Measurements from ENCODE around the gene CCBE1. TPM values are rescaled to one million over a fixed set of nuclear protein-coding genes. Genes with fewer than 3 reads are reported as not detected.

CCBE1 gene
- polyA plus RNA-seq, 2 of the 4 experiments (the other 2 are of a cell fraction) = 3.0 to 9.9 TPM

DNA sequence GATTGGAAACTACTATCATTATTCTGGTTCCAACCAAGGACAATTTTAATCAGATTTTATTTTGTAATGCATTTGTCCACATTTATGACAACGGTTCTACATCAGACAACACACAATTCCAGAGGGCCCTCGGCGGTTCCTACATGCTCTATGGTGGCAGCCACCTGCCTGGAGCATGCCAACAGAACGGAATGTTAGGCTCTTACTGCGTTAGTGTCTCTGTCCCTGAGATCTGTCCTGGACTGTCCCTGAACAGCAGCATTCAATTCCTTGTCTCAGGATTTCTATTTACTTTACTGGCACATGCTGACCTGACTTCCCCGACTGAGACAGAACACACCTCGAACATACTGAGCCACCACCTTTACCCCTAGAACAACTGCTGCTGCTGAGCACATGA, 117.7 kb downstream of the CCBE1 start (continued):
- TF ChIP-seq, protein P1, sequence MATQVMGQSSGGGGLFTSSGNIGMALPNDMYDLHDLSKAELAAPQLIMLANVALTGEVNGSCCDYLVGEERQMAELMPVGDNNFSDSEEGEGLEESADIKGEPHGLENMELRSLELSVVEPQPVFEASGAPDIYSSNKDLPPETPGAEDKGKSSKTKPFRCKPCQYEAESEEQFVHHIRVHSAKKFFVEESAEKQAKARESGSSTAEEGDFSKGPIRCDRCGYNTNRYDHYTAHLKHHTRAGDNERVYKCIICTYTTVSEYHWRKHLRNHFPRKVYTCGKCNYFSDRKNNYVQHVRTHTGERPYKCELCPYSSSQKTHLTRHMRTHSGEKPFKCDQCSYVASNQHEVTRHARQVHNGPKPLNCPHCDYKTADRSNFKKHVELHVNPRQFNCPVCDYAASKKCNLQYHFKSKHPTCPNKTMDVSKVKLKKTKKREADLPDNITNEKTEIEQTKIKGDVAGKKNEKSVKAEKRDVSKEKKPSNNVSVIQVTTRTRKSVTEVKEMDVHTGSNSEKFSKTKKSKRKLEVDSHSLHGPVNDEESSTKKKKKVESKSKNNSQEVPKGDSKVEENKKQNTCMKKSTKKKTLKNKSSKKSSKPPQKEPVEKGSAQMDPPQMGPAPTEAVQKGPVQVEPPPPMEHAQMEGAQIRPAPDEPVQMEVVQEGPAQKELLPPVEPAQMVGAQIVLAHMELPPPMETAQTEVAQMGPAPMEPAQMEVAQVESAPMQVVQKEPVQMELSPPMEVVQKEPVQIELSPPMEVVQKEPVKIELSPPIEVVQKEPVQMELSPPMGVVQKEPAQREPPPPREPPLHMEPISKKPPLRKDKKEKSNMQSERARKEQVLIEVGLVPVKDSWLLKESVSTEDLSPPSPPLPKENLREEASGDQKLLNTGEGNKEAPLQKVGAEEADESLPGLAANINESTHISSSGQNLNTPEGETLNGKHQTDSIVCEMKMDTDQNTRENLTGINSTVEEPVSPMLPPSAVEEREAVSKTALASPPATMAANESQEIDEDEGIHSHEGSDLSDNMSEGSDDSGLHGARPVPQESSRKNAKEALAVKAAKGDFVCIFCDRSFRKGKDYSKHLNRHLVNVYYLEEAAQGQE (IDR thresholded peaks at IDR 0.05) = no peak
- no peak for TF ChIP-seq ZNF302 (CRISPR knock-in tag; IDR thresholded peaks at IDR 0.05)
- no peak for TF ChIP-seq MYC (IDR thresholded peaks at IDR 0.05; ENCODE audit: borderline replicate concordance, low read length)

- H3K4me1 ChIP-seq = no peaks in the 10 kb centered on the region
- H3K4me2 ChIP-seq = no peak overlapping the region
- 35% methylated on average over 1 of the region's 1 CpG for WGBS (ENCODE audit: missing lambda C conversion rate)
- no peak for TF ChIP-seq CHD4 (IDR thresholded peaks at IDR 0.05; ENCODE audit: borderline replicate concordance)
- TF ChIP-seq, protein P2, sequence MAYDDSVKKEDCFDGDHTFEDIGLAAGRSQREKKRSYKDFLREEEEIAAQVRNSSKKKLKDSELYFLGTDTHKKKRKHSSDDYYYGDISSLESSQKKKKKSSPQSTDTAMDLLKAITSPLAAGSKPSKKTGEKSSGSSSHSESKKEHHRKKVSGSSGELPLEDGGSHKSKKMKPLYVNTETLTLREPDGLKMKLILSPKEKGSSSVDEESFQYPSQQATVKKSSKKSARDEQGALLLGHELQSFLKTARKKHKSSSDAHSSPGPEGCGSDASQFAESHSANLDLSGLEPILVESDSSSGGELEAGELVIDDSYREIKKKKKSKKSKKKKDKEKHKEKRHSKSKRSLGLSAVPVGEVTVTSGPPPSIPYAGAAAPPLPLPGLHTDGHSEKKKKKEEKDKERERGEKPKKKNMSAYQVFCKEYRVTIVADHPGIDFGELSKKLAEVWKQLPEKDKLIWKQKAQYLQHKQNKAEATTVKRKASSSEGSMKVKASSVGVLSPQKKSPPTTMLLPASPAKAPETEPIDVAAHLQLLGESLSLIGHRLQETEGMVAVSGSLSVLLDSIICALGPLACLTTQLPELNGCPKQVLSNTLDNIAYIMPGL (CRISPR knock-in tag; IDR thresholded peaks at IDR 0.05; ENCODE audit: borderline replicate concordance) = no peak
- no peak for TF ChIP-seq MAFK (IDR thresholded peaks at IDR 0.05; ENCODE audit: partially characterized antibody)
- CTCF ChIA-PET = interaction anchor here (0.9 kb wide), 1 partner anchor 143 kb away, joined by 4 read pairs; no protein-coding TSS in a partner anchor
- ATAC-seq (no peak), DNase-seq (ENCODE audit: low read depth in 1 of 2, low spot score in 1 of 2) (no peak), FAIRE-seq (no peak)
- no peak overlapping the region for H3K27ac ChIP-seq
- POLR2A ChIA-PET = no interaction called here
- H3K9me3 ChIP-seq = no peaks in the 10 kb centered on the region
- no peak overlapping the region for H3K4me3 ChIP-seq
Observed at GRCh38 chr18:59577386-59577655, 119.9 kb downstream of the CCBE1 start.

DNA sequence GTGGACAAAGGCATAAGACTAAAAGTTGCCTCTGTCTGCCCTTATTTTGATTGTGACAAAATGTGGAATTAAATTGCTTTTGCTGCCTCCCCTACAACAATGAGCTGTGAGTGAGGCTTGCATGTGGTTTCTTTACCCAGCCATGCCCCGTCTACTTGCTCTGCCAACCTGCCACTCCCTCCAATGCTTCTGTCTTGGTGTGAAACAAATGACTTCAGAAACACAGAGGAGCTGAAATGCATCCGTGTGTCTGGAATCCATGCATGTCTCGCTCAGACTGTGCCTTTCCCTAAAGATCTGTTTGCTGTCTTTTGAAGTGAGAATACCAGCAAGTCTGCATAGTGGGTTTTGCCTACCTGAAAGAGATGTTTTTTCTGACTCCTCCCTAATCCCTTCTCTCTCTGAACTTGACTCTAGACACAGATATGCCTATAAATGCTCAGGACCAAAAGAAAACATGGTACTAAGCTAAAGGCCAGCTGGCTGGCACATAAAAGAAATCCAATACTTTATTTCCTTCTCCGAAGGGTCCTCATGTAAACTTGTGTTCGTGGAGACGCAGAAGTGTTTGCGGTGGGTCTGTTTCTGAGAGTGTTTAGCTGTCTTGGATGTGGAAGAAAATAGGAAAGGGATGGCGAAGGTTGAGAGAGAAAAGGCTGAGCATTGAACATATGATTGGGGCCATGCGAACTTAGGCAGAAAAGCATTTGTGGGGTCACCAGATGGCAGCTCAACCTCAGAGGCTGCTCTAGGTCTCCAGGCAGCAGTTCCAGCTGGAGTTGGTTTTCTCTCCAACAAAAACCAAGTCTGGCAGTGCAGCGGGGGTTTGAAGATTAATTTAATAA, 120.5 kb downstream of the CCBE1 start:
- FAIRE-seq (no peak), ATAC-seq (no peak), DNase-seq (ENCODE audit: low read depth in 1 of 2, low spot score in 1 of 2) (no peak)
- Histone ChIP-seq H3K4me2 (no peak overlapping the region), H3K27ac (no peak overlapping the region), H3K4me1 (no peaks in the 10 kb centered on the region), H3K9me3 (no peaks in the 10 kb centered on the region), H3K4me3 (no peak overlapping the region)
- ChIA-PET CTCF (interaction anchor here (0.8 to 0.9 kb wide), 2 partner anchors 111 to 142 kb away, joined by 3 to 4 read pairs; no protein-coding TSS in a partner anchor), POLR2A (no interaction called here)
- whole genome bisulfite sequencing (ENCODE audit: missing lambda C conversion rate) = 69% methylated on average over 10 of the region's 10 CpGs
- no peak for TF ChIP-seq CBX8 (IDR thresholded peaks at IDR 0.05)
- TF ChIP-seq USF2 (IDR thresholded peaks at IDR 0.05) = no peak
- no peak for TF ChIP-seq MAZ (IDR thresholded peaks at IDR 0.05; ENCODE audit: borderline replicate concordance, low read depth, low read length)
- TF ChIP-seq KDM5A (IDR thresholded peaks at IDR 0.05) = no peak
- no peak for TF ChIP-seq MAFK (IDR thresholded peaks at IDR 0.05; ENCODE audit: partially characterized antibody)
- no peak for TF ChIP-seq JUNB (IDR thresholded peaks at IDR 0.05)
- TF ChIP-seq NFE2L2 (conservative IDR thresholded peaks at IDR 0.05; ENCODE audit: low read length) = no peak
- no peak for TF ChIP-seq POLR2AphosphoS2 (conservative IDR thresholded peaks at IDR 0.05; ENCODE audit: low read length)
- no peak for TF ChIP-seq CHD4 (IDR thresholded peaks at IDR 0.05; ENCODE audit: borderline replicate concordance)
- TF ChIP-seq CEBPB (IDR thresholded peaks at IDR 0.05) = no peak
- TF ChIP-seq MAX (IDR thresholded peaks at IDR 0.05) = no peak
